HepG2 (cell line): Measurements from ENCODE around the gene ABHD2. TPM values are rescaled to one million over a fixed set of nuclear protein-coding genes. Genes with fewer than 3 reads are reported as not detected.
A peak's percentile ranks its signal among the peaks of the same experiment; 100 is the strongest.

Source experiments
- ARID2 ChIP-seq: sonication (generic); formaldehyde crosslinking; IDR thresholded peaks from 2 replicates; pipeline ENCODE4 v1.8.1; 2022; ENCODE audit warnings: mild to moderate bottlenecking, missing genetic modification reagents, borderline replicate concordance
- CBX1 ChIP-seq: IDR thresholded peaks from one replicate; pipeline ENCODE4 v1.6.1; 2016; ENCODE audit warnings: antibody characterized with exemption, low read depth
- CEBPB ChIP-seq: IDR thresholded peaks from 2 replicates; pipeline ENCODE4 v1.6.1; 2011; ENCODE audit warnings: low read depth, low read length, improper control_type of control experiment, borderline replicate concordance
- CSRNP2 ChIP-seq: sonication (generic); formaldehyde crosslinking; conservative IDR thresholded peaks from 2 replicates; pipeline ENCODE4 v1.8.0; 2022; ENCODE audit warnings: low read depth, missing genetic modification reagents
- ESRRA ChIP-seq: sonication (generic); formaldehyde crosslinking; IDR thresholded peaks from 2 replicates; pipeline ENCODE4 v1.5.1; 2020; ENCODE audit warnings: mild to moderate bottlenecking, low read depth, missing genetic modification reagents
- ETV5 ChIP-seq: IDR thresholded peaks from 2 replicates; pipeline ENCODE4 v1.6.1; 2018; ENCODE audit warnings: missing biosample characterization, missing genetic modification reagents, inconsistent platforms, borderline replicate concordance
- FOSL2 ChIP-seq: sonication (generic); formaldehyde crosslinking; IDR thresholded peaks from 2 replicates; pipeline ENCODE4 v1.4.0; 2020; ENCODE audit warnings: missing genetic modification reagents
- KLF9 ChIP-seq: IDR thresholded peaks from 2 replicates; pipeline ENCODE4 v1.6.1; 2016; ENCODE audit warnings: low read depth
- MYNN ChIP-seq: sonication (generic); formaldehyde crosslinking; IDR thresholded peaks from 2 replicates; pipeline ENCODE4 v1.4.0; 2020; ENCODE audit warnings: mild to moderate bottlenecking, low read depth, missing genetic modification reagents
- PHF21A ChIP-seq: sonication (generic); formaldehyde crosslinking; IDR thresholded peaks from 2 replicates; pipeline ENCODE4 v1.5.0; 2020; ENCODE audit warnings: mild to moderate bottlenecking, missing genetic modification reagents
- RBM22 ChIP-seq: fragments of 200-400 bp; formaldehyde crosslinking; optimal IDR thresholded peaks from 2 replicates; pipeline ENCODE3; 2017; ENCODE audit warnings: mild to moderate bottlenecking, low read length, moderate library complexity
- RBM39 ChIP-seq: fragments of 200-400 bp; formaldehyde crosslinking; IDR thresholded peaks from one replicate; pipeline ENCODE4 v1.6.1; 2018; ENCODE audit warnings: antibody characterized with exemption, mild to moderate bottlenecking, low read depth, low read length; ENCODE audit not compliant: poor library complexity, severe bottlenecking
- RFXAP ChIP-seq: sonication (generic); formaldehyde crosslinking; IDR thresholded peaks from 2 replicates; pipeline ENCODE4 v1.4.0; 2020; ENCODE audit warnings: missing genetic modification reagents, borderline replicate concordance
- SRF ChIP-seq: IDR thresholded peaks from 2 replicates; pipeline ENCODE4 v1.6.1; 2011; ENCODE audit warnings: mild to moderate bottlenecking, low read depth, low read length, moderate library complexity
- TAF15 ChIP-seq: fragments of 200-400 bp; formaldehyde crosslinking; IDR thresholded peaks from one replicate; pipeline ENCODE4 v1.6.1; 2018; ENCODE audit warnings: mild to moderate bottlenecking, low read depth, low read length; ENCODE audit not compliant: poor library complexity, severe bottlenecking
- ZBTB25 ChIP-seq: IDR thresholded peaks from 2 replicates; pipeline ENCODE4 v1.6.1; 2018; ENCODE audit warnings: missing genetic modification reagents
- ZBTB34 ChIP-seq: sonication (generic); formaldehyde crosslinking; IDR thresholded peaks from 2 replicates; pipeline ENCODE4 v1.8.0; 2022; ENCODE audit warnings: mild to moderate bottlenecking, missing genetic modification reagents
- ZNF230 ChIP-seq: sonication (generic); formaldehyde crosslinking; IDR thresholded peaks from 2 replicates; pipeline ENCODE4 v1.4.0; 2020; ENCODE audit warnings: mild to moderate bottlenecking, missing genetic modification reagents
- ZNF501 ChIP-seq: sonication (generic); formaldehyde crosslinking; IDR thresholded peaks from 2 replicates; pipeline ENCODE4 v1.5.1; 2020; ENCODE audit warnings: mild to moderate bottlenecking, moderate library complexity, missing genetic modification reagents
- ZNF512 ChIP-seq: sonication (generic); formaldehyde crosslinking; IDR thresholded peaks from 2 replicates; pipeline ENCODE4 v1.4.0; 2020; ENCODE audit warnings: mild to moderate bottlenecking, missing genetic modification reagents
- ZNF543 ChIP-seq: sonication (generic); formaldehyde crosslinking; IDR thresholded peaks from 2 replicates; pipeline ENCODE4 v1.4.0; 2020; ENCODE audit warnings: mild to moderate bottlenecking, missing genetic modification reagents
- ZNF549 ChIP-seq: sonication (generic); formaldehyde crosslinking; IDR thresholded peaks from 2 replicates; pipeline ENCODE4 v1.5.0; 2020; ENCODE audit warnings: missing genetic modification reagents
- ZNF577 ChIP-seq: sonication (generic); formaldehyde crosslinking; IDR thresholded peaks from 2 replicates; pipeline ENCODE4 v1.4.0; 2020; ENCODE audit warnings: mild to moderate bottlenecking, low read depth, missing genetic modification reagents, borderline replicate concordance
- ZNF75D ChIP-seq: sonication (generic); formaldehyde crosslinking; IDR thresholded peaks from 2 replicates; pipeline ENCODE4 v1.8.1; 2023; ENCODE audit warnings: missing genetic modification reagents, mild to moderate bottlenecking, borderline replicate concordance
- ZNF879 ChIP-seq: sonication (generic); formaldehyde crosslinking; IDR thresholded peaks from 2 replicates; pipeline ENCODE4 v1.8.1; 2023; ENCODE audit warnings: missing genetic modification reagents
- polyA plus RNA-seq, 8 experiments: library from polyadenylated mRNA; depleted of rRNA in 3 of 8; stranded (reverse) in 7 of 8; unstranded in 1 of 8; fragments of >200 nt; fragmentation: Illumina TruSeq in 4 of 8; extraction: Trizol in 4 of 8; gene quantifications; 2 replicates each; pipeline versions ENCODE4 v1.2.1 to v1.2.3, GENCODE V29; 2011 to 2016; ENCODE audit warnings: low read depth in 4 of 8, missing spikeins in 1 of 8, mixed read lengths in 1 of 8; ENCODE audit not compliant: insufficient read depth in 1 of 8
- total RNA-seq, 5 experiments: library from RNA; depleted of rRNA; stranded (reverse); fragments of >200 nt; fragmentation: Illumina TruSeq; extraction: Trizol; gene quantifications; 2 replicates each; pipeline ENCODE4 v1.2.3, GENCODE V29; 2016; ENCODE audit warnings: low read depth in 1 of 5

Gene ABHD2
- total and polyA plus RNA-seq, 2 of the 13 experiments (the other 11 are each of a cell fraction or from before 2014, with no cell fraction given): 14.8 to 22.4 TPM

GRCh38 chr15:89087830-89088604 lies at the start of gene ABHD2 (continued):
- TF ChIP-seq TAF15: no peak
- TF ChIP-seq FOSL2 (CRISPR knock-in tag): peak; percentile 69
- TF ChIP-seq PHF21A: peak; percentile 67; the same call in 1 of the 2 replicates
- TF ChIP-seq ZBTB34 (CRISPR knock-in tag): no peak
- 0 out of 2 replicates have a peak, but pooled peaks have one; percentile 66 for TF ChIP-seq ESRRA
- TF ChIP-seq CBX1: no peak
- TF ChIP-seq ZNF230 (CRISPR knock-in tag): no peak
- TF ChIP-seq ARID2: no peak; the same call in 1 of the 2 replicates
- TF ChIP-seq ZNF75D: no peak
- peak; percentile 41; the same call in 1 of the 2 replicates for TF ChIP-seq ZNF879 (CRISPR knock-in tag)
- TF ChIP-seq RBM39: no peak
- no peak for TF ChIP-seq KLF9
- TF ChIP-seq CSRNP2 (CRISPR knock-in tag): no peak
- TF ChIP-seq ZNF543: no peak
- 0 out of 2 replicates have a peak, but pooled peaks have one; percentile 33 for TF ChIP-seq RFXAP (CRISPR knock-in tag)
- TF ChIP-seq ZNF549 (CRISPR knock-in tag): no peak
- TF ChIP-seq ETV5 (CRISPR knock-in tag): no peak
- no peak for TF ChIP-seq RBM22
- TF ChIP-seq ZNF577 (CRISPR knock-in tag): no peak
- TF ChIP-seq ZNF501: peak; percentile 63
- 0 out of 2 replicates have a peak, but pooled peaks have one; percentile 33 for TF ChIP-seq SRF
- TF ChIP-seq MYNN (CRISPR knock-in tag): no peak
- no peak for TF ChIP-seq CEBPB
- TF ChIP-seq ZNF512 (CRISPR knock-in tag): no peak
- 0 out of 2 replicates have a peak, but pooled peaks have one; percentile 27 for TF ChIP-seq ZBTB25 (CRISPR knock-in tag)
